ENCODE results near the gene MEIS1.

MEIS1 gene

GRCh38 chr2:66432801-66433694 lies 1.9 kb upstream of the MEIS1 start:
- peak; percentile 46 for DNase-seq

GRCh38 chr2:66433695-66433944 lies 1.3 kb upstream of the MEIS1 start:
- no peak for DNase-seq

- DNase-seq: no peak
Observed at GRCh38 chr2:66433945-66434678, 813 bp upstream of the MEIS1 start.

GRCh38 chr2:66435549-66435875 lies 587 bp downstream of the MEIS1 start:
- no peak for DNase-seq

GRCh38 chr2:66435963-66436362 lies 1.0 kb downstream of the MEIS1 start:
- DNase-seq: no peak

GRCh38 chr2:66436581-66437001 lies 1.7 kb downstream of the MEIS1 start:
- DNase-seq: no peak

- DNase-seq: no peak
Observed at GRCh38 chr2:66437109-66437690, 2.3 kb downstream of the MEIS1 start.

GRCh38 chr2:66437691-66438497 lies 3.0 kb downstream of the MEIS1 start:
- DNase-seq: no peak

- DNase-seq: no peak
Observed at GRCh38 chr2:66438498-66438833, 3.5 kb downstream of the MEIS1 start.

- no peak for DNase-seq
Observed at GRCh38 chr2:66438891-66439811, 4.2 kb downstream of the MEIS1 start.

GRCh38 chr2:66439812-66440542 lies 5.1 kb downstream of the MEIS1 start:
- DNase-seq: no peak

- DNase-seq: no peak
Observed at GRCh38 chr2:66440708-66441497, 6.0 kb downstream of the MEIS1 start.

GRCh38 chr2:66441581-66442320 lies 6.8 kb downstream of the MEIS1 start:
- no peak for DNase-seq

GRCh38 chr2:66442516-66443185 lies 7.7 kb downstream of the MEIS1 start:
- no peak for DNase-seq

- DNase-seq: no peak
Observed at GRCh38 chr2:66443186-66443978, 8.5 kb downstream of the MEIS1 start.

GRCh38 chr2:66443979-66444861 lies 9.3 kb downstream of the MEIS1 start:
- DNase-seq: no peak
